B cell (primary cell): ENCODE data around the gene IPO5. TPM values are rescaled to one million over a fixed set of nuclear protein-coding genes. Genes with fewer than 3 reads are reported as not detected.
"Not testable (repeated sequence)": the region's sequence is repeated elsewhere in the genome, so short reads cannot be mapped to it uniquely, and the experiment has no call there.

Experiments
- ATAC-seq: fragments of 200-7000 bp; cut with Tn5 transposase; one replicate; pipeline ENCODE4 v1.10.0; 2021; ENCODE audit warnings: low read depth, mild to moderate bottlenecking, moderate number of reproducible peaks, moderate library complexity
- CTCF ChIA-PET: fragments of 350-600 bp; sonication (Branson Sonifier 250); formaldehyde crosslinking; loops from one replicate; lab custom pipeline; 2021; ENCODE audit warnings: antibody characterized with exemption, inconsistent platforms; lab: Charles Lee
- POLR2A ChIA-PET: fragments of 350-600 bp; sonication (Branson Sonifier 250); formaldehyde crosslinking; loops from one replicate; lab custom pipeline; 2021; ENCODE audit warnings: antibody characterized with exemption; lab: Charles Lee
- DNase-seq: peaks from one replicate; pipeline ENCODE4 v3.0.0; 2013
- H2AFZ ChIP-seq: 2 replicates; pipeline ENCODE4 v1.6.1; 2012; ENCODE audit warnings: mild to moderate bottlenecking, low read depth, low read length; ENCODE audit not compliant: insufficient read depth, poor library complexity, severe bottlenecking
- H3K27ac ChIP-seq, 2 donors: 1 replicate in 1 of 2; 2 replicates in 1 of 2; pipeline ENCODE4 v1.5.1; 2012 to 2013; ENCODE audit warnings: low read length in 2 of 2, mild to moderate bottlenecking in 2 of 2, moderate library complexity in 1 of 2
- H3K27me3 ChIP-seq, 4 experiments: fragments of 200-600 bp in 1 of 4; sonication (generic) in 1 of 4; replicated peaks in 1 of 4; 1 replicate in 2 of 4; 2 replicates in 2 of 4; pipeline versions ENCODE4 v1.6.1 to v1.7.0; 2013 to 2016; ENCODE audit warnings: low read length in 3 of 4, mild to moderate bottlenecking in 2 of 4, mixed read lengths in 1 of 4, moderate library complexity in 1 of 4; ENCODE audit not compliant: insufficient read depth in 4 of 4, control insufficient read depth in 3 of 4; ENCODE audit errors: control extremely low read depth in 1 of 4
- H3K36me3 ChIP-seq, 2 experiments: replicated peaks in 1 of 2; 1 replicate in 1 of 2; 2 replicates in 1 of 2; pipeline versions ENCODE4 v1.6.1 to v1.7.1; 2013; ENCODE audit warnings: low read length in 1 of 2; ENCODE audit not compliant: insufficient read depth in 2 of 2, control insufficient read depth in 1 of 2; ENCODE audit errors: control extremely low read depth in 1 of 2, extremely low read depth in 1 of 2
- H3K4me1 ChIP-seq, 2 donors: fragments of 200-600 bp in 1 of 2; sonication (generic) in 1 of 2; 1 replicate in 1 of 2; 2 replicates in 1 of 2; pipeline versions ENCODE4 v1.5.1 to v1.6.1; 2013 to 2017; ENCODE audit warnings: low read length in 2 of 2; ENCODE audit not compliant: control insufficient read depth in 2 of 2, insufficient read depth in 2 of 2
- H3K4me2 ChIP-seq: replicated peaks from 2 replicates; pipeline ENCODE3; 2012; ENCODE audit warnings: mild to moderate bottlenecking, low read depth, low read length; ENCODE audit not compliant: poor library complexity, severe bottlenecking
- H3K4me3 ChIP-seq, 5 experiments: fragments of 200-600 bp in 1 of 5; sonication (generic) in 1 of 5; 1 replicate in 3 of 5; 2 replicates in 2 of 5; pipeline versions ENCODE4 v1.5.1 to v1.7.0; 2011 to 2016; ENCODE audit warnings: low read length in 4 of 5, mild to moderate bottlenecking in 4 of 5, low read depth in 2 of 5, control low read depth in 1 of 5, moderate library complexity in 1 of 5; ENCODE audit not compliant: insufficient read depth in 1 of 5; ENCODE audit errors: control extremely low read depth in 1 of 5, extremely low read depth in 1 of 5
- H3K79me2 ChIP-seq: fragments of 200-600 bp; sonication (generic); one replicate; pipeline ENCODE4 v1.6.0; 2016; ENCODE audit warnings: low read length; ENCODE audit not compliant: control insufficient read depth, insufficient read depth
- H3K9ac ChIP-seq: fragments of 200-600 bp; sonication (generic); 2 replicates; pipeline ENCODE4 v1.6.1; 2017; ENCODE audit warnings: mild to moderate bottlenecking, low read length, moderate library complexity
- H3K9me3 ChIP-seq, 3 donors: one replicate each; pipeline versions ENCODE4 v1.6.1 to v1.7.1; 2013; ENCODE audit warnings: low read length in 2 of 3; ENCODE audit not compliant: control insufficient read depth in 2 of 3, insufficient read depth in 1 of 3; ENCODE audit errors: control extremely low read depth in 1 of 3
- H4K20me1 ChIP-seq: 2 replicates; pipeline ENCODE4 v1.6.0; 2012; ENCODE audit warnings: mild to moderate bottlenecking, low read length; ENCODE audit not compliant: insufficient read depth, control insufficient read depth, poor library complexity, severe bottlenecking
- H3K27ac Mint-ChIP-seq: one replicate; pipeline ENCODE4 v1.8.0; 2021; ENCODE audit warnings: mixed read lengths
- H3K27me3 Mint-ChIP-seq: one replicate; pipeline ENCODE4 v1.8.0; 2021; ENCODE audit warnings: mixed read lengths
- H3K4me1 Mint-ChIP-seq: one replicate; pipeline ENCODE4 v1.8.0; 2021; ENCODE audit warnings: mixed read lengths
- H3K4me3 Mint-ChIP-seq: one replicate; pipeline ENCODE4 v1.8.0; 2021; ENCODE audit warnings: mixed read lengths
- H3K9me3 Mint-ChIP-seq: one replicate; pipeline ENCODE4 v1.8.0; 2022; ENCODE audit warnings: mixed read lengths; ENCODE audit not compliant: insufficient read depth
- EZH2 ChIP-seq: IDR thresholded peaks from 2 replicates; pipeline ENCODE4 v1.6.1; 2012; ENCODE audit warnings: borderline replicate concordance, low read depth, mild to moderate bottlenecking, moderate library complexity, low read length; ENCODE audit not compliant: insufficient read depth, poor library complexity, severe bottlenecking
- WGBS: methylation state at CpG from one replicate; pipeline ENCODE4 v1.1.5; 2013; ENCODE audit warnings: missing lambda C conversion rate; ENCODE audit not compliant: insufficient coverage; 5-methylcytosine and 5-hydroxymethylcytosine counted together
- intact Hi-C: fragments of 100-400 bp; cut with micrococcal nuclease; formaldehyde crosslinking; loops from one replicate; pipeline ENCODE4 v1.10.0; 2022
- polyA plus RNA-seq: library from polyadenylated mRNA; depleted of rRNA; stranded (reverse); fragments of >200 nt; gene quantifications from 2 replicates; pipeline ENCODE4 v1.2.3, GENCODE V29; 2012
- total RNA-seq, 2 donors: library from RNA; stranded (reverse); fragments of 120-200 nt in 1 of 2; gene quantifications; 1 replicate in 1 of 2; 2 replicates in 1 of 2; pipeline versions ENCODE4 v1.2.3 to v1.2.4, GENCODE V29; 2013 to 2022
- TF ChIP-seq, protein P1 (sequence below): fragments of 200-600 bp; IDR thresholded peaks from one replicate; pipeline ENCODE4 v1.8.0; 2022; ENCODE audit warnings: antibody characterized with exemption, mild to moderate bottlenecking

IPO5 gene
- total and polyA plus RNA-seq, 2 donors (not counting 1 experiment from before 2014, with no cell fraction given): 25.9 to 76.4 TPM

DNA sequence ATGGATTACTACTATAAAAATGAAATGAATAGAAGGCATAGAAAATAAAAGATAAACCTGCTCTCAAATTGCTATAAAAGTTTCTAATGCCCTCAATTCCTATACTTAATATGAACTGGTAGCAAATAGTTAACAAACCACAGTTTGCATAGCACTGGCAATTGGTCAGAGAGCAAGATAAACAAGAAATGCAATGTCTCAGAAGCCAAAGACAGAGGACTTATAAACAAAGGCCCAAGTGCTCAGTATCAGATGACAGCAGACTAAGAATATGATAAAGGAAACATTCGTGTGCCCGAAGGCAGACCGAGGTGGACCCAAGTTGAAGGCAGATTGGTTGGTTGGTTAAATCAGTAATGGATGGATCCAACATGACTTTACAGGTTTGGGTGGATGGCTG is 50.6 kb downstream of the IPO5 start:
- no peaks in the 10 kb centered on the region for H3K9me3 ChIP-seq

DNA sequence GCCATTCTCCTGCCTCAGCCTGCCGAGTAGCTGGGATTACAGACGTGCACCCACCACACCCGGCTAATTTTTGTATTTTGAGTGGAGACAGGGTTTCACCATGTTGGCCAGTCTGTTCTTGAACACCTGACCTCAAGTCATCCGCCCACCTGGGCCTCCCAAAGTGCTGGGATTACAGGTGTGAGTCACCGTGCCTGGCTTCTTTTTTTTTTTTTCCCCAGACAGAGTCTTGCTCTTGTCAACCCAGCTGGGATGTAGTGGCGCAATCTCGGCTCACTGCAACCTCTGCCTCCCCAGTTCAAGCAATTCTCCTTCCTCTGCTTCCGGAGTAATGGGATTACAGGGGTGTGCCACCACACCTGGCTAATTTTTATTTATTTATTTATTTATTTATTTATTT is 51.5 kb downstream of the IPO5 start:
- H3K9ac ChIP-seq, ATAC-seq: not testable (repeated sequence)

More for the DNA sequence above, 50.6 kb downstream of the IPO5 start:
- H3K36me3 ChIP-seq: peaks cover 12 to 76% of the 10 kb centered on the region in 2 experiments
- ChIA-PET CTCF (no interaction called here), POLR2A (no interaction called here)
- H2AFZ ChIP-seq: no peak overlapping the region
- Mint-ChIP-seq H3K27me3 (no peaks in the 10 kb centered on the region), H3K4me3 (no peak overlapping the region), H3K27ac (no peak overlapping the region), H3K4me1 (no peaks in the 10 kb centered on the region), H3K9me3 (no peaks in the 10 kb centered on the region)
- H3K4me1 ChIP-seq: no peaks in the 10 kb centered on the region
- no peaks in the 10 kb centered on the region for H4K20me1 ChIP-seq
- H3K4me2 ChIP-seq: no peak overlapping the region
- H3K27ac ChIP-seq: no peak overlapping the region
- DNase-seq: no peak
- no peaks in the 10 kb centered on the region for H3K27me3 ChIP-seq
- ATAC-seq: no peak
- no peaks in the 10 kb centered on the region for H3K79me2 ChIP-seq
- TF ChIP-seq EZH2: no peak
- TF ChIP-seq, protein P1, sequence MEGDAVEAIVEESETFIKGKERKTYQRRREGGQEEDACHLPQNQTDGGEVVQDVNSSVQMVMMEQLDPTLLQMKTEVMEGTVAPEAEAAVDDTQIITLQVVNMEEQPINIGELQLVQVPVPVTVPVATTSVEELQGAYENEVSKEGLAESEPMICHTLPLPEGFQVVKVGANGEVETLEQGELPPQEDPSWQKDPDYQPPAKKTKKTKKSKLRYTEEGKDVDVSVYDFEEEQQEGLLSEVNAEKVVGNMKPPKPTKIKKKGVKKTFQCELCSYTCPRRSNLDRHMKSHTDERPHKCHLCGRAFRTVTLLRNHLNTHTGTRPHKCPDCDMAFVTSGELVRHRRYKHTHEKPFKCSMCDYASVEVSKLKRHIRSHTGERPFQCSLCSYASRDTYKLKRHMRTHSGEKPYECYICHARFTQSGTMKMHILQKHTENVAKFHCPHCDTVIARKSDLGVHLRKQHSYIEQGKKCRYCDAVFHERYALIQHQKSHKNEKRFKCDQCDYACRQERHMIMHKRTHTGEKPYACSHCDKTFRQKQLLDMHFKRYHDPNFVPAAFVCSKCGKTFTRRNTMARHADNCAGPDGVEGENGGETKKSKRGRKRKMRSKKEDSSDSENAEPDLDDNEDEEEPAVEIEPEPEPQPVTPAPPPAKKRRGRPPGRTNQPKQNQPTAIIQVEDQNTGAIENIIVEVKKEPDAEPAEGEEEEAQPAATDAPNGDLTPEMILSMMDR: no peak
- no peak overlapping the region for H3K4me3 ChIP-seq
- 100% methylated on average over 3 of the region's 3 CpGs for WGBS
- no peak overlapping the region for H3K9ac ChIP-seq
- intact Hi-C loops: no loop called here

More for the DNA sequence above, 51.5 kb downstream of the IPO5 start:
- H2AFZ ChIP-seq, H3K4me2 ChIP-seq, H3K4me3 Mint-ChIP-seq, CTCF ChIA-PET, H3K4me1 ChIP-seq, H3K4me3 ChIP-seq, H3K9me3 ChIP-seq, H3K27me3 ChIP-seq, H3K27ac Mint-ChIP-seq, H3K79me2 ChIP-seq, intact Hi-C loops, H3K9me3 Mint-ChIP-seq, H4K20me1 ChIP-seq, POLR2A ChIA-PET, DNase-seq, H3K27me3 Mint-ChIP-seq, H3K4me1 Mint-ChIP-seq, H3K27ac ChIP-seq: not testable (repeated sequence)
- H3K36me3 ChIP-seq: peaks cover 9 to 74% of the 10 kb centered on the region in 2 experiments
- 88% methylated on average over 5 of the region's 8 CpGs for WGBS
